ENCODE results near the gene DCXR. TPM values are rescaled to one million over a fixed set of nuclear protein-coding genes. Genes with fewer than 3 reads are reported as not detected.

The DCXR gene
- total and polyA plus RNA-seq, 2 experiments from 2014 or later, result 164 to 312 TPM

- DNase-seq (ENCODE audit: low read depth in 1 of 2, low spot score in 1 of 2), result peak in 1 of 2 donors; percentile 43
- Histone ChIP-seq H3K36me3 (no peaks in the 10 kb centered on the region), H3K27me3 (no peaks in the 10 kb centered on the region), H3K4me1 (ENCODE audit: low read depth) (peaks cover 8% of the 10 kb centered on the region), H3K27ac (no peak overlapping the region), H3K4me3 (peak overlapping the region; percentile 44), H3K9me3 (ENCODE audit: low read depth) (no peaks in the 10 kb centered on the region)
- TF ChIP-seq CTCF (IDR thresholded peaks at IDR 0.05; ENCODE audit: low read depth, low read length), result no peak
Observed at GRCh38 chr17:82031885-82032627, 5.4 kb downstream of the DCXR start.

- H3K4me3 ChIP-seq, result peak within 1 kb of the TSS; percentile 77
- no peak for TF ChIP-seq CTCF (IDR thresholded peaks at IDR 0.05; ENCODE audit: low read depth, low read length)
- H3K4me1 ChIP-seq (ENCODE audit: low read depth), result peaks cover 4% of the 10 kb centered on the region
- H3K9me3 ChIP-seq (ENCODE audit: low read depth), result no peaks in the 10 kb centered on the region
- no peaks in the 10 kb centered on the region for H3K27me3 ChIP-seq
- H3K27ac ChIP-seq, result peak within 1 kb of the TSS; percentile 16
- DNase-seq (ENCODE audit: low read depth in 1 of 2, low spot score in 1 of 2), result peak; percentile 41 to 80
- H3K36me3 ChIP-seq, result no peaks in the 10 kb centered on the region
Observed at GRCh38 chr17:82031303-82031884, 6.1 kb downstream of the DCXR start, which contains the start of gene RAC3. Gene RAC3 (plus strand): TSS chr17:82031678. CDS start chr17:82031762, 84 bp downstream.

GRCh38 chr17:82030470-82031302 is 6.8 kb downstream of the DCXR start:
- Histone ChIP-seq H3K27me3 (no peaks in the 10 kb centered on the region), H3K36me3 (no peaks in the 10 kb centered on the region), H3K9me3 (ENCODE audit: low read depth) (no peaks in the 10 kb centered on the region), H3K4me1 (ENCODE audit: low read depth) (no peaks in the 10 kb centered on the region), H3K27ac (peak overlapping the region; percentile 16), H3K4me3 (peak overlapping the region; percentile 77)
- peak; percentile 89 to 91 for DNase-seq (ENCODE audit: low read depth in 1 of 2, low spot score in 1 of 2)
- TF ChIP-seq CTCF (IDR thresholded peaks at IDR 0.05; ENCODE audit: low read depth, low read length), result peak; percentile 39

- no peak overlapping the region for H3K27ac ChIP-seq
Observed at GRCh38 chr17:82029990-82030469, 7.5 kb downstream of the DCXR start.

More at GRCh38 chr17:82029990-82030469, 7.5 kb downstream of the DCXR start:
- no peaks in the 10 kb centered on the region for H3K4me1 ChIP-seq (ENCODE audit: low read depth)
- no peak for DNase-seq (ENCODE audit: low read depth in 1 of 2, low spot score in 1 of 2)
- H3K27me3 ChIP-seq, result no peaks in the 10 kb centered on the region
- H3K9me3 ChIP-seq (ENCODE audit: low read depth), result no peaks in the 10 kb centered on the region
- no peak overlapping the region for H3K4me3 ChIP-seq
- no peak for TF ChIP-seq CTCF (IDR thresholded peaks at IDR 0.05; ENCODE audit: low read depth, low read length)
- no peaks in the 10 kb centered on the region for H3K36me3 ChIP-seq

All from cardiac muscle cell (in vitro differentiated cells and primary cell).